Neural cell (in vitro differentiated cells): ENCODE measurements around the gene GFRA3. TPM values are rescaled to one million over a fixed set of nuclear protein-coding genes. Genes with fewer than 3 reads are reported as not detected.

Experiments
- H2AFZ ChIP-seq: fragments of 200-600, 300-800 bp; sonication (generic), shearing (Covaris generic); 2 replicates; pipeline ENCODE4 v1.6.0; 2014; ENCODE audit warnings: low read depth, mild to moderate bottlenecking, antibody characterized with exemption, low read length, moderate library complexity
- H3F3A ChIP-seq: fragments of 200-600 bp; shearing (Covaris generic); 2 replicates; pipeline ENCODE4 v1.6.1; 2016; ENCODE audit warnings: mild to moderate bottlenecking, moderate library complexity, mixed read lengths, antibody characterized with exemption, low read length; ENCODE audit not compliant: insufficient read depth, poor library complexity, severe bottlenecking
- H3K27ac ChIP-seq: fragments of 200-600, 300-800 bp; sonication (generic), shearing (Covaris generic); 2 replicates; pipeline ENCODE4 v1.5.1; 2014; ENCODE audit warnings: mild to moderate bottlenecking, low read length, moderate library complexity
- H3K27me3 ChIP-seq: fragments of 300-800, 200-600 bp; sonication (generic), shearing (Covaris generic); 2 replicates; pipeline ENCODE4 v1.6.0; 2014; ENCODE audit warnings: mild to moderate bottlenecking, low read depth, low read length, moderate library complexity; ENCODE audit not compliant: insufficient read depth
- H3K36me3 ChIP-seq: fragments of 300-800, 200-600 bp; sonication (generic), shearing (Covaris generic); 2 replicates; pipeline ENCODE4 v1.5.1; 2014; ENCODE audit warnings: mild to moderate bottlenecking, antibody characterized with exemption, low read length, moderate library complexity; ENCODE audit not compliant: insufficient read depth
- H3K4me2 ChIP-seq: fragments of 300-800, 200-600 bp; sonication (generic), shearing (Covaris generic); 2 replicates; pipeline ENCODE4 v1.6.0; 2014; ENCODE audit warnings: mild to moderate bottlenecking, low read length
- H3K4me3 ChIP-seq: fragments of 300-800, 200-600 bp; sonication (generic), shearing (Covaris generic); 2 replicates; pipeline ENCODE4 v1.5.1; 2014; ENCODE audit warnings: mild to moderate bottlenecking, low read length, moderate library complexity
- H3K79me2 ChIP-seq: fragments of 200-600 bp; shearing (Covaris generic); replicated peaks from 2 replicates; pipeline ENCODE4 v1.6.0; 2014; ENCODE audit warnings: mild to moderate bottlenecking, low read length, moderate library complexity; ENCODE audit not compliant: insufficient read depth
- H3K9ac ChIP-seq: fragments of 300-800, 200-600 bp; sonication (generic), shearing (Covaris generic); 2 replicates; pipeline ENCODE4 v1.6.1; 2016; ENCODE audit warnings: mild to moderate bottlenecking, low read length, mixed read lengths
- H3K9me2 ChIP-seq: fragments of 200-600 bp; shearing (Covaris generic); 2 replicates; pipeline ENCODE4 v1.6.1; 2016; ENCODE audit warnings: mild to moderate bottlenecking, low read length, mixed read lengths; ENCODE audit not compliant: insufficient read depth
- H3K9me3 ChIP-seq: fragments of 200-600, 300-800 bp; sonication (generic), shearing (Covaris generic); 2 replicates; pipeline ENCODE4 v1.6.1; 2016; ENCODE audit warnings: mild to moderate bottlenecking, mixed run types, low read length, moderate library complexity, mixed read lengths
- H4K20me1 ChIP-seq: fragments of 200-600 bp; shearing (Covaris generic); 2 replicates; pipeline ENCODE4 v1.6.1; 2016; ENCODE audit warnings: mild to moderate bottlenecking, mixed run types; ENCODE audit not compliant: insufficient read depth
- EP300 ChIP-seq: fragments of 450-650 bp; conservative IDR thresholded peaks from 2 replicates; pipeline ENCODE4 v1.6.1; 2014; ENCODE audit warnings: antibody characterized with exemption, mild to moderate bottlenecking, moderate library complexity; ENCODE audit not compliant: poor library complexity, severe bottlenecking
- EZH2 ChIP-seq: fragments of 200-600, 300-800 bp; shearing (Covaris generic), sonication (generic); IDR thresholded peaks from 2 replicates; pipeline ENCODE4 v1.6.1; 2014; ENCODE audit warnings: antibody characterized with exemption, low read length, borderline replicate concordance, mild to moderate bottlenecking; ENCODE audit not compliant: insufficient read depth, poor library complexity, severe bottlenecking
- MXI1 ChIP-seq: fragments of 450-650 bp; conservative IDR thresholded peaks from 2 replicates; pipeline ENCODE4 v1.6.1; 2014; ENCODE audit warnings: antibody characterized with exemption, mild to moderate bottlenecking; ENCODE audit not compliant: poor library complexity, severe bottlenecking
- POLR2AphosphoS5 ChIP-seq: IDR thresholded peaks from 2 replicates; pipeline ENCODE4 v1.6.1; 2012
- RAD21 ChIP-seq: fragments of 450-650 bp; conservative IDR thresholded peaks from 2 replicates; pipeline ENCODE4 v1.6.1; 2014; ENCODE audit warnings: antibody characterized with exemption, mild to moderate bottlenecking, moderate library complexity
- SMC3 ChIP-seq: fragments of 450-650 bp; conservative IDR thresholded peaks from 2 replicates; pipeline ENCODE4 v1.6.1; 2014; ENCODE audit warnings: antibody characterized with exemption, mild to moderate bottlenecking, moderate library complexity; ENCODE audit not compliant: poor library complexity
- TAF1 ChIP-seq: IDR thresholded peaks from 2 replicates; pipeline ENCODE4 v1.6.1; 2012; ENCODE audit warnings: low read depth
- polyA plus RNA-seq: library from polyadenylated mRNA; depleted of rRNA; stranded (reverse); fragments of >200 nt; gene quantifications from 2 replicates; pipeline ENCODE4 v1.2.3, GENCODE V29; 2014
- TF ChIP-seq, protein P1 (sequence below): IDR thresholded peaks from 2 replicates; pipeline ENCODE4 v1.6.1; 2012; ENCODE audit warnings: borderline replicate concordance
- TF ChIP-seq, protein P2 (sequence below): fragments of 450-650 bp; IDR thresholded peaks from 2 replicates; pipeline ENCODE4 v1.5.1; 2014; ENCODE audit warnings: antibody characterized with exemption, mild to moderate bottlenecking, moderate library complexity; ENCODE audit not compliant: poor library complexity, severe bottlenecking

The GFRA3 gene
- polyA plus RNA-seq, 1 donor from 2014 or later: not detected

GRCh38 chr5:138263581-138263980 is 10.8 kb downstream of the GFRA3 start:
- Histone ChIP-seq H3K4me3 (no peak overlapping the region), H3K9me3 (no peaks in the 10 kb centered on the region), H3K4me2 (no peak overlapping the region), H3K36me3 (no peaks in the 10 kb centered on the region), H3F3A (no peaks in the 10 kb centered on the region), H2AFZ (no peak overlapping the region), H3K9ac (no peak overlapping the region), H3K79me2 (no peaks in the 10 kb centered on the region), H4K20me1 (no peaks in the 10 kb centered on the region), H3K27ac (no peak overlapping the region), H3K9me2 (no peaks in the 10 kb centered on the region), H3K27me3 (no peaks in the 10 kb centered on the region)
- TF ChIP-seq EP300 (no peak), TAF1 (no peak), EZH2 (no peak), POLR2AphosphoS5 (no peak), RAD21 (no peak), SMC3 (no peak), MXI1 (no peak)
- TF ChIP-seq, protein P1, sequence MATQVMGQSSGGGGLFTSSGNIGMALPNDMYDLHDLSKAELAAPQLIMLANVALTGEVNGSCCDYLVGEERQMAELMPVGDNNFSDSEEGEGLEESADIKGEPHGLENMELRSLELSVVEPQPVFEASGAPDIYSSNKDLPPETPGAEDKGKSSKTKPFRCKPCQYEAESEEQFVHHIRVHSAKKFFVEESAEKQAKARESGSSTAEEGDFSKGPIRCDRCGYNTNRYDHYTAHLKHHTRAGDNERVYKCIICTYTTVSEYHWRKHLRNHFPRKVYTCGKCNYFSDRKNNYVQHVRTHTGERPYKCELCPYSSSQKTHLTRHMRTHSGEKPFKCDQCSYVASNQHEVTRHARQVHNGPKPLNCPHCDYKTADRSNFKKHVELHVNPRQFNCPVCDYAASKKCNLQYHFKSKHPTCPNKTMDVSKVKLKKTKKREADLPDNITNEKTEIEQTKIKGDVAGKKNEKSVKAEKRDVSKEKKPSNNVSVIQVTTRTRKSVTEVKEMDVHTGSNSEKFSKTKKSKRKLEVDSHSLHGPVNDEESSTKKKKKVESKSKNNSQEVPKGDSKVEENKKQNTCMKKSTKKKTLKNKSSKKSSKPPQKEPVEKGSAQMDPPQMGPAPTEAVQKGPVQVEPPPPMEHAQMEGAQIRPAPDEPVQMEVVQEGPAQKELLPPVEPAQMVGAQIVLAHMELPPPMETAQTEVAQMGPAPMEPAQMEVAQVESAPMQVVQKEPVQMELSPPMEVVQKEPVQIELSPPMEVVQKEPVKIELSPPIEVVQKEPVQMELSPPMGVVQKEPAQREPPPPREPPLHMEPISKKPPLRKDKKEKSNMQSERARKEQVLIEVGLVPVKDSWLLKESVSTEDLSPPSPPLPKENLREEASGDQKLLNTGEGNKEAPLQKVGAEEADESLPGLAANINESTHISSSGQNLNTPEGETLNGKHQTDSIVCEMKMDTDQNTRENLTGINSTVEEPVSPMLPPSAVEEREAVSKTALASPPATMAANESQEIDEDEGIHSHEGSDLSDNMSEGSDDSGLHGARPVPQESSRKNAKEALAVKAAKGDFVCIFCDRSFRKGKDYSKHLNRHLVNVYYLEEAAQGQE: no peak
- TF ChIP-seq, protein P2, sequence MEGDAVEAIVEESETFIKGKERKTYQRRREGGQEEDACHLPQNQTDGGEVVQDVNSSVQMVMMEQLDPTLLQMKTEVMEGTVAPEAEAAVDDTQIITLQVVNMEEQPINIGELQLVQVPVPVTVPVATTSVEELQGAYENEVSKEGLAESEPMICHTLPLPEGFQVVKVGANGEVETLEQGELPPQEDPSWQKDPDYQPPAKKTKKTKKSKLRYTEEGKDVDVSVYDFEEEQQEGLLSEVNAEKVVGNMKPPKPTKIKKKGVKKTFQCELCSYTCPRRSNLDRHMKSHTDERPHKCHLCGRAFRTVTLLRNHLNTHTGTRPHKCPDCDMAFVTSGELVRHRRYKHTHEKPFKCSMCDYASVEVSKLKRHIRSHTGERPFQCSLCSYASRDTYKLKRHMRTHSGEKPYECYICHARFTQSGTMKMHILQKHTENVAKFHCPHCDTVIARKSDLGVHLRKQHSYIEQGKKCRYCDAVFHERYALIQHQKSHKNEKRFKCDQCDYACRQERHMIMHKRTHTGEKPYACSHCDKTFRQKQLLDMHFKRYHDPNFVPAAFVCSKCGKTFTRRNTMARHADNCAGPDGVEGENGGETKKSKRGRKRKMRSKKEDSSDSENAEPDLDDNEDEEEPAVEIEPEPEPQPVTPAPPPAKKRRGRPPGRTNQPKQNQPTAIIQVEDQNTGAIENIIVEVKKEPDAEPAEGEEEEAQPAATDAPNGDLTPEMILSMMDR: no peak

DNA sequence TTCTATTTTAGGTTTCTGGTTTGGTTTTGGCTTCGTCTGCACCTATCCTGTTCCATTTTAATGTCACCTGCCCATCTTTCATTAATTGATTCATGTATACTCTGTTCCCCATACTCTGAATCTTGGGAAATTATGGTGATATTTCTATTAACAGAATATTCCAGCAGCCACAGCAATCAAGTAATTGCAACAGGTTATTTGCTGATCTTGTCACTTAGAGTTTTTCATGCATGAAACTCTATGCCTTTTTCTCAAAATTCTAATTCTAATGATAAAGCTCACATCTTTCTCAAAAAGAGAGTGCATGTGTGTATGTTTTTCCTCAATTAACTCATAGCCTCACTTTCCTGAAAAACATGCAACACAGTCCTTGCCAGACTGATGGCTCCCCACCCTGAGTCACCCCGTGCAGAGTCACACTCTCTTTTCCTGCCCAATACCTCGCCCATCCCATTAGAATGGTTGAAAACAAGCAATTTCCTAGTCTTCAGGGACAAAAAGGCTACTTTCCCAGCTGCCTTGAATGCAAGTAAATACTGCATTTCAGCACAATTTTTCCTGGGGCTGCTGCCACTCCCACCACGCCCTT is 15.6 kb downstream of the GFRA3 start:
- H3K9me2 ChIP-seq: no peaks in the 10 kb centered on the region
- H3K27ac ChIP-seq: no peak overlapping the region
- no peaks in the 10 kb centered on the region for H3F3A ChIP-seq
- H3K9ac ChIP-seq: no peak overlapping the region
- no peaks in the 10 kb centered on the region for H3K79me2 ChIP-seq
- no peaks in the 10 kb centered on the region for H3K9me3 ChIP-seq
- H3K27me3 ChIP-seq: no peaks in the 10 kb centered on the region
- TF ChIP-seq POLR2AphosphoS5 (no peak), EZH2 (no peak), MXI1 (no peak), TAF1 (no peak)
- TF ChIP-seq, protein P2: no peak
- H3K4me2 ChIP-seq: no peak overlapping the region
- H3K4me3 ChIP-seq: no peak overlapping the region
- no peaks in the 10 kb centered on the region for H3K36me3 ChIP-seq
- H4K20me1 ChIP-seq: no peaks in the 10 kb centered on the region
- no peak overlapping the region for H2AFZ ChIP-seq
